GM18907 (cell line): ENCODE results near the gene TCHHL1.

Experiments
- ATAC-seq: cut with Tn5 transposase; IDR thresholded peaks from one replicate; pipeline ENCODE4 v1.9.1; 2021; ENCODE audit warnings: mild to moderate bottlenecking, moderate library complexity; ENCODE audit not compliant: unreplicated experiment

The TCHHL1 gene

GRCh38 chr1:152089014-152089674 is at the start of gene TCHHL1:
TCHHL1 (minus strand) TSS chr1:152089064; CDS start chr1:152088143, 921 bp downstream.
- ATAC-seq: no peak

GRCh38 chr1:152137215-152137614 is 48.4 kb upstream of the TCHHL1 start:
- ATAC-seq: no peak

- no peak for ATAC-seq
Measured at GRCh38 chr1:152130186-152130585, 41.3 kb upstream of the TCHHL1 start.

GRCh38 chr1:152127673-152128072 is 38.8 kb upstream of the TCHHL1 start:
- no peak for ATAC-seq

- no peak for ATAC-seq
Measured at GRCh38 chr1:152125834-152126443, 37.1 kb upstream of the TCHHL1 start.

GRCh38 chr1:152118915-152119314 is 30.1 kb upstream of the TCHHL1 start:
- ATAC-seq: no peak

GRCh38 chr1:152115344-152115743 is 26.5 kb upstream of the TCHHL1 start, which contains the start of gene TCHH:
TCHH (minus strand) TSS chr1:152115444; CDS start chr1:152114080, 1,364 bp downstream.
- ATAC-seq: no peak

GRCh38 chr1:152112885-152113432 is 24.1 kb upstream of the TCHHL1 start:
- ATAC-seq: no peak

GRCh38 chr1:152112101-152112884 is 23.4 kb upstream of the TCHHL1 start:
- ATAC-seq: no peak

- no peak for ATAC-seq
Measured at GRCh38 chr1:152111515-152111968, 22.7 kb upstream of the TCHHL1 start.

GRCh38 chr1:152110860-152111514 is 22.1 kb upstream of the TCHHL1 start:
- ATAC-seq: no peak

- ATAC-seq: no peak
Measured at GRCh38 chr1:152110365-152110859, 21.5 kb upstream of the TCHHL1 start.

GRCh38 chr1:152109998-152110294 is 21.1 kb upstream of the TCHHL1 start:
- ATAC-seq: no peak

GRCh38 chr1:152109231-152109997 is 20.6 kb upstream of the TCHHL1 start:
- ATAC-seq: no peak

- no peak for ATAC-seq
Measured at GRCh38 chr1:152108882-152109222, 20.0 kb upstream of the TCHHL1 start.

GRCh38 chr1:152107984-152108881 is 19.4 kb upstream of the TCHHL1 start:
- ATAC-seq: no peak

- ATAC-seq: no peak
Measured at GRCh38 chr1:152107031-152107983, 18.4 kb upstream of the TCHHL1 start.

- no peak for ATAC-seq
Measured at GRCh38 chr1:152104854-152105253, 16.0 kb upstream of the TCHHL1 start.
